ENCODE measurements around the gene C6orf47. TPM values are rescaled to one million over a fixed set of nuclear protein-coding genes. Genes with fewer than 3 reads are reported as not detected.

Gene C6orf47
- total and polyA plus RNA-seq, 2 of the 13 experiments (the other 11 are each of a cell fraction or from before 2014, with no cell fraction given), result 1.7 to 18.1 TPM

DNA sequence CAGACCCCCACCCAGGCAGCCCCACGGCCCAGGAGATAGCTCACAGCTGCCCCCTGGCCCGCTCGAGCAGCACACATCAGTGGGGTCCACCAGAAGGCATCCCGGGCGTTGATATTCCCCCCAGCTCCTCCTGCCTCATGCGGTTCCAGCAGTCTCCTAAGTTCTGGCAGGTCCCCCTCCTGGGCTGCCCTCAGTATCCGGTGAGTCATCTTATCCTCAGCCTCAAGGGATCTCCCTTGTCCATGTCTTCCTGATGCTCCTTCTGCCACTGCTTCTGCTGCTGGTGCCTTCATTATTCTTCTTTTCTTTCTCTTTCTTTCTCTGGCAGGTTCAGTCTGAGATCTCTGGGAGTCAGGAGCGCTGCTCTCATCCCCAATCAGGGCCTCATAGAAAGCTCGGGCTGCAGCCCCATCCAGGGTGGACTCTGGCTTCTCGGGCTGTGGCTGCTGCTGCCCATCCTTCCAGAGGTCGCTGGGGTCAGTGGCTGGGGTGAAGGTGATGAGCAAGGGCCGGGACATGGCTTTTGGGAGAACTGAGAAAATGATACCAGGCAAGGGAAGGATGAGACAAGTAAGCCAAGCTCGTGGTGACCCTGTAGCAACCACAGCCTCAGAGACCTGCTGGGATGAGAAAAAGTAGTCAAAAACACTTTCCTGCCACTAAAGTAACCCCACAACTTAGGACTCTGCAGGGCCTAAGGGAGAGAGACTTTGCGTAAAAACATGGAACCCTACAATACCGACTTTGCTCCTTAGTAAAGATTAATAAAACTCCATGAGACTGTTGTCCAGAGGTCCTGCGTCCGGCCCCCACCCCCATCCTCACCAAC, 3.6 kb upstream of the C6orf47 start (continued):
- no peak for TF ChIP-seq ZNF878 (CRISPR knock-in tag; IDR thresholded peaks at IDR 0.05)
- TF ChIP-seq GTF2F1 (IDR thresholded peaks at IDR 0.05; ENCODE audit: low read length), result no peak
- TF ChIP-seq FOXA3 (CRISPR knock-in tag; IDR thresholded peaks at IDR 0.05), result no peak
- no peak for TF ChIP-seq RARG (CRISPR knock-in tag; IDR thresholded peaks at IDR 0.05; ENCODE audit: low read depth)
- TF ChIP-seq MXI1 (IDR thresholded peaks at IDR 0.05; ENCODE audit: borderline replicate concordance, low read depth, low read length), result no peak
- TF ChIP-seq ELF1 (CRISPR knock-in tag; IDR thresholded peaks at IDR 0.05), result no peak
- TF ChIP-seq, protein P1, sequence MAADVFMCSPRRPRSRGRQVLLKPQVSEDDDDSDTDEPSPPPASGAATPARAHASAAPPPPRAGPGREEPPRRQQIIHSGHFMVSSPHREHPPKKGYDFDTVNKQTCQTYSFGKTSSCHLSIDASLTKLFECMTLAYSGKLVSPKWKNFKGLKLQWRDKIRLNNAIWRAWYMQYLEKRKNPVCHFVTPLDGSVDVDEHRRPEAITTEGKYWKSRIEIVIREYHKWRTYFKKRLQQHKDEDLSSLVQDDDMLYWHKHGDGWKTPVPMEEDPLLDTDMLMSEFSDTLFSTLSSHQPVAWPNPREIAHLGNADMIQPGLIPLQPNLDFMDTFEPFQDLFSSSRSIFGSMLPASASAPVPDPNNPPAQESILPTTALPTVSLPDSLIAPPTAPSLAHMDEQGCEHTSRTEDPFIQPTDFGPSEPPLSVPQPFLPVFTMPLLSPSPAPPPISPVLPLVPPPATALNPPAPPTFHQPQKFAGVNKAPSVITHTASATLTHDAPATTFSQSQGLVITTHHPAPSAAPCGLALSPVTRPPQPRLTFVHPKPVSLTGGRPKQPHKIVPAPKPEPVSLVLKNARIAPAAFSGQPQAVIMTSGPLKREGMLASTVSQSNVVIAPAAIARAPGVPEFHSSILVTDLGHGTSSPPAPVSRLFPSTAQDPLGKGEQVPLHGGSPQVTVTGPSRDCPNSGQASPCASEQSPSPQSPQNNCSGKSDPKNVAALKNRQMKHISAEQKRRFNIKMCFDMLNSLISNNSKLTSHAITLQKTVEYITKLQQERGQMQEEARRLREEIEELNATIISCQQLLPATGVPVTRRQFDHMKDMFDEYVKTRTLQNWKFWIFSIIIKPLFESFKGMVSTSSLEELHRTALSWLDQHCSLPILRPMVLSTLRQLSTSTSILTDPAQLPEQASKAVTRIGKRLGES (CRISPR knock-in tag; IDR thresholded peaks at IDR 0.05; ENCODE audit: borderline replicate concordance), result no peak
- no peak for TF ChIP-seq IKZF4 (CRISPR knock-in tag; IDR thresholded peaks at IDR 0.05; ENCODE audit: borderline replicate concordance, low read depth, not compliant biosample characterization)
- TF ChIP-seq NFATC3 (CRISPR knock-in tag; IDR thresholded peaks at IDR 0.05), result no peak
- TF ChIP-seq WIZ (CRISPR knock-in tag; IDR thresholded peaks at IDR 0.05), result no peak
- TF ChIP-seq, protein P2, sequence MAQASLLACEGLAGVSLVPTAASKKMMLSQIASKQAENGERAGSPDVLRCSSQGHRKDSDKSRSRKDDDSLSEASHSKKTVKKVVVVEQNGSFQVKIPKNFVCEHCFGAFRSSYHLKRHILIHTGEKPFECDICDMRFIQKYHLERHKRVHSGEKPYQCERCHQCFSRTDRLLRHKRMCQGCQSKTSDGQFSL (CRISPR knock-in tag; IDR thresholded peaks at IDR 0.05), result no peak
- TF ChIP-seq ZKSCAN8 (CRISPR knock-in tag; IDR thresholded peaks at IDR 0.05; ENCODE audit: borderline replicate concordance), result no peak
- no peak for TF ChIP-seq ZNF354B (CRISPR knock-in tag; IDR thresholded peaks at IDR 0.05)
- TF ChIP-seq PAX8 (CRISPR knock-in tag; IDR thresholded peaks at IDR 0.05; ENCODE audit: borderline replicate concordance), result no peak
- TF ChIP-seq HOXA3 (CRISPR knock-in tag; IDR thresholded peaks at IDR 0.05), result no peak
- TF ChIP-seq SMAD9 (CRISPR knock-in tag; IDR thresholded peaks at IDR 0.05), result no peak
- no peak for TF ChIP-seq MIER2 (CRISPR knock-in tag; IDR thresholded peaks at IDR 0.05)
- no peak for TF ChIP-seq MZF1 (CRISPR knock-in tag; IDR thresholded peaks at IDR 0.05; ENCODE audit: borderline replicate concordance)
- TF ChIP-seq PCBP2 (optimal IDR thresholded peaks at IDR 0.05; ENCODE audit: low read depth, low read length, poor library complexity, severe bottlenecking), result no peak
- 0 out of 2 replicates have a peak, but pooled peaks have one; percentile 57 for TF ChIP-seq ZNF773 (CRISPR knock-in tag; IDR thresholded peaks at IDR 0.05; ENCODE audit: borderline replicate concordance)
- TF ChIP-seq, protein P3, sequence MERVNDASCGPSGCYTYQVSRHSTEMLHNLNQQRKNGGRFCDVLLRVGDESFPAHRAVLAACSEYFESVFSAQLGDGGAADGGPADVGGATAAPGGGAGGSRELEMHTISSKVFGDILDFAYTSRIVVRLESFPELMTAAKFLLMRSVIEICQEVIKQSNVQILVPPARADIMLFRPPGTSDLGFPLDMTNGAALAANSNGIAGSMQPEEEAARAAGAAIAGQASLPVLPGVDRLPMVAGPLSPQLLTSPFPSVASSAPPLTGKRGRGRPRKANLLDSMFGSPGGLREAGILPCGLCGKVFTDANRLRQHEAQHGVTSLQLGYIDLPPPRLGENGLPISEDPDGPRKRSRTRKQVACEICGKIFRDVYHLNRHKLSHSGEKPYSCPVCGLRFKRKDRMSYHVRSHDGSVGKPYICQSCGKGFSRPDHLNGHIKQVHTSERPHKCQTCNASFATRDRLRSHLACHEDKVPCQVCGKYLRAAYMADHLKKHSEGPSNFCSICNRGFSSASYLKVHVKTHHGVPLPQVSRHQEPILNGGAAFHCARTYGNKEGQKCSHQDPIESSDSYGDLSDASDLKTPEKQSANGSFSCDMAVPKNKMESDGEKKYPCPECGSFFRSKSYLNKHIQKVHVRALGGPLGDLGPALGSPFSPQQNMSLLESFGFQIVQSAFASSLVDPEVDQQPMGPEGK (CRISPR knock-in tag; IDR thresholded peaks at IDR 0.05), result no peak
- TF ChIP-seq, protein P4, sequence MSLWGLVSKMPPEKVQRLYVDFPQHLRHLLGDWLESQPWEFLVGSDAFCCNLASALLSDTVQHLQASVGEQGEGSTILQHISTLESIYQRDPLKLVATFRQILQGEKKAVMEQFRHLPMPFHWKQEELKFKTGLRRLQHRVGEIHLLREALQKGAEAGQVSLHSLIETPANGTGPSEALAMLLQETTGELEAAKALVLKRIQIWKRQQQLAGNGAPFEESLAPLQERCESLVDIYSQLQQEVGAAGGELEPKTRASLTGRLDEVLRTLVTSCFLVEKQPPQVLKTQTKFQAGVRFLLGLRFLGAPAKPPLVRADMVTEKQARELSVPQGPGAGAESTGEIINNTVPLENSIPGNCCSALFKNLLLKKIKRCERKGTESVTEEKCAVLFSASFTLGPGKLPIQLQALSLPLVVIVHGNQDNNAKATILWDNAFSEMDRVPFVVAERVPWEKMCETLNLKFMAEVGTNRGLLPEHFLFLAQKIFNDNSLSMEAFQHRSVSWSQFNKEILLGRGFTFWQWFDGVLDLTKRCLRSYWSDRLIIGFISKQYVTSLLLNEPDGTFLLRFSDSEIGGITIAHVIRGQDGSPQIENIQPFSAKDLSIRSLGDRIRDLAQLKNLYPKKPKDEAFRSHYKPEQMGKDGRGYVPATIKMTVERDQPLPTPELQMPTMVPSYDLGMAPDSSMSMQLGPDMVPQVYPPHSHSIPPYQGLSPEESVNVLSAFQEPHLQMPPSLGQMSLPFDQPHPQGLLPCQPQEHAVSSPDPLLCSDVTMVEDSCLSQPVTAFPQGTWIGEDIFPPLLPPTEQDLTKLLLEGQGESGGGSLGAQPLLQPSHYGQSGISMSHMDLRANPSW (CRISPR knock-in tag; IDR thresholded peaks at IDR 0.05; ENCODE audit: borderline replicate concordance), result no peak

Data from HepG2 (cell line).